ENCODE data around the gene GSX2.
A peak's percentile ranks its signal among the peaks of the same experiment; 100 is the strongest.
"Not testable (repeated sequence)": the region's sequence is repeated elsewhere in the genome, so short reads cannot be mapped to it uniquely, and the experiment has no call there.

The GSX2 gene

GRCh38 chr4:54099748-54100574 lies at the start of gene GSX2:
TSS of gene GSX2 (plus strand) at chr4:54100163. CDS start at chr4:54100345, 182 bp downstream.
- DNase-seq (ENCODE audit: low read depth in 2 of 2), result no peak

DNA sequence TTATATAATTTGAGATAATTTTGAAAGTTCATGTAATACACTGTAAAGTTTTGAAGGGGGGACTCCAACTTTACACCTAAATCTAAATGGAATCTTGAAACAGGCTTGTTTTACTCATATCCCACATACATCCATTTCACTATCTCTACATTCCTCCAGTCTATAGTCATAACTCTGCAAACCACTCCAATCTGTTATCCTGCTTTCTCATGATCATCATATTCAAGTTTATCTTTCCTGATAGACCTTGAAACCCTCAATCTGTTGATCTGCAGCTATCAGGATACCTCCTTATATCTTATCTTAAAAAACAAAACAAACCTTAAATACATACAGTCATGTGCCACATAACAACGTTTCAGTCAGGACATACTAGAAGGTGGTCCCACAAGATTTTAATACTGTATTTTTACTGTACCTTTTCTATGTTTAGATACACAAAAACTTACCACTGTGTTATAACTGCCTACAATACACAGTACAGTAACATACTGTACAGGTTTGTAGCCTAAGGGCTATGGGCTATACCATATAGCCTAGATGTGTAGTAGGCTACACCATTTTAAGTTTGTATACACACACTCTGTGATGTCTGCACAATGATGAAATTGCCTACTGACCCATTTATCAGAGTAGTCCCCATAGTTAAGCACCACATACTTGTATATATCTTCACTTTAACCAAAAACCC lies 49.6 kb upstream of the GSX2 start:
- DNase-seq (ENCODE audit: low read depth in 2 of 2), result no peak

DNA sequence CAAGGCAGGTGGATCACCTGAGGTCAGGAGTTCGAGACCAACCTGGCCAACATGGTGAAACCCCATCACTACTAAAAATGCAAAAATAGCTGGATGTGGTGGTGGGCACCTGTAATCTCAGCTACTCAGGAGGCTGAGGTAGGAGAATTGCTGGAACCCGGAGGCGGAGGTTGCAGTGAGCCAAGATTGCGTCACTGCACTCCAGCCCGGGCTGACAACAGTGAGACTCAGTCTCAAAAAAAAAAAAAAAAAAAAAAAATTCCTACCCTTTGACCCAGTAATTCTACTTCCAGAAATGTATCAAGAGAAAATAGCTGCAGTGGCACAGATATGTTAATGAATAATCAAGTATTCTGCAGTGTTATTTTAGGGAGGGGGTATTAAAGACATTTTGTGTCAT lies 46.6 kb upstream of the GSX2 start:
- DNase-seq (ENCODE audit: low read depth in 2 of 2), result not testable (repeated sequence)

DNA sequence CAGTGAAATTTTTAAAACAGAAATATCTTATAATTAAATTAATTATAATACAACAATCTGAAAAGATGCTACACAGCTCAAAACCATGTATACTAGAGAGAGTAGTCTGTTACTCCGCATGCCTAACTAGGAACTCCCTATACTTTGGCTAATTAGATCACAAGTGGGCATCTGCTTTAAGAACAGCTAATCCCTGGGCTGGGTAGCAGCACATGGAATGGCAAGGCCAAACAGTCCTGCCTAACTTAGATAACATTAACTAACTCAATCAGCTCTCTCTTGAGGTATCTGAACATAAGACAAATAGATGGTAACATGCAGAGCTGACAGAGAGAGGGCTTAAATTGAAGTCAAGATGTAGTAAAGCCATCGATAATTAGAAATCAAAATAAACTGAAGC lies 45.5 kb upstream of the GSX2 start:
- no peak for DNase-seq (ENCODE audit: low read depth in 2 of 2)

- DNase-seq (ENCODE audit: low read depth in 2 of 2), result no peak
Observed at GRCh38 chr4:54055494-54055893, 44.5 kb upstream of the GSX2 start.

GRCh38 chr4:54056360-54056759 lies 43.6 kb upstream of the GSX2 start:
- no peak for DNase-seq (ENCODE audit: low read depth in 2 of 2)

DNA sequence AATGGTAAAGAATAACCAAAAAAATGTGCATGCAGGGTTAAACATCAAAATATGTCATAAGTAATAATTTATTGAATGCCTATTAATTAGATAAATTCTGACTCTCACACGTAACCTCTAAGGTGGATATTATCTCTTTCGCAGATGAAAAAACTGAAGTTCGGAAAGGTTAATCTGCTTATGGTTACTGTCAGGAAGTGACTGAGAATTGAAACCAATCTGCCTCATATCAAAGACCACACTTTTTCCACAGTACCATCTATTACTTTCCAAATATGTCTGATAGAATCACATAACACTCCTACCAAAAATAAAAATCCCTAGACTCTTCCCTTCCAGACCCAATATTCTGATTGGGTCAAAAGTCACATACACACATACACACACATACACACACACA lies 41.8 kb upstream of the GSX2 start:
- DNase-seq (ENCODE audit: low read depth in 2 of 2), result no peak

- DNase-seq (ENCODE audit: low read depth in 2 of 2), result no peak
Observed at GRCh38 chr4:54060116-54060515, 39.8 kb upstream of the GSX2 start.

DNA sequence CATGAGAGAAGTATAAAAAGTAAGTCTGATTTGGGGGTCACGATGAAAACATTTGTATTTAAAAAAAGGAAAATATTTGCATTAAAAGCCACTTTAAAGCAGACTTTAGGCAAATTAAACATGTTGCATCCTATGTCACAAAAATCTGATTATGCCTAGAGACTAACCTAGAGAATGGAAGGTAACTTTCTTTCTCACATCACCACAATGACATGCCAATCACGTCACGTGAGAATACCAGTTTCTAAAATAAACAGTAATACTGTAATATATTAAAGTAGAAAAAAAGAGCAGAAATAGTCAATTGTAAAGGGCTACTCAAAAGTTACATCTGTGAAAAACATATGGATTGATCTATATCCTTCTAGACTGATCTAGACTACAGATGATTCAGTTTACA lies 38.9 kb upstream of the GSX2 start:
- no peak for DNase-seq (ENCODE audit: low read depth in 2 of 2)

DNA sequence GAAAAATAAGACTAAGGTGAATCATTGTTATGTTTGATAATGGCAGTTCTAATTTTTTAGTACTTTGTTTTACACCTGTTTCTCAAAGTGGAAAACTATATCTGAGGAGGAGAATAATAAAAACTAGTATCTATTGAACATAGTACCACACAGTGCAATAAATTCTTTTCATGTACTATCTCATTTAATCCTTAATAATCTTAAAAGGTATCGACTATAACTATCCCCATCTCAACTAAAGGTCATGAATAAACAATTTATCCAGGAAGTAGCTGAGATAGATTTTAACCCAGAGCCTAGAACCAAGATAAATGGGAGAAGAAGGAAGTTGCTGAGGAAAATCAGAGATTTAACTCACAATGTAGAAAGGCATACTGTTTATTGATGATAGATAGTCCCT lies 38.1 kb upstream of the GSX2 start:
- DNase-seq (ENCODE audit: low read depth in 2 of 2), result no peak

DNA sequence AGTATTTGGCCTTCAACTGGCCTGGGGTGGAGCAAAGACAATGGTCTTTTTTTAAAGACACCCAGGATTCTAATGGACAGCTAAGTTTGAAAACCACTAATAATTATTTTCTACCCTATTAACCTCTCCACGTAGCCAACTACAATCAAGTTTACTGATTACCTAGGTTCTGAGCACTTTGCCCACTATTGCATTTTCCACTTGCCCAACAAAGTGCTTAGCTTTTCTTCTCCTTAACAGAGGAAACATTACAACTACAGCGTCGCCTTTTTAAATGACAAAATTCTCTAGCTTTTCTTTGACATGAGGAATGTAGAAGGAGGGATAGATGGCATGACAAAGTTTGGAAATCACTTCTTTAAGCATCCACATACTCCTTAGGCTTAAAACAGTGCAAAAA lies 37.6 kb upstream of the GSX2 start:
- DNase-seq (ENCODE audit: low read depth in 2 of 2), result no peak

- DNase-seq (ENCODE audit: low read depth in 2 of 2), result peak in 1 of 2 experiments; percentile 6
Observed at GRCh38 chr4:54063229-54063628, 36.7 kb upstream of the GSX2 start.

- peak; percentile 2 to 4 for DNase-seq (ENCODE audit: low read depth in 2 of 2)
Observed at GRCh38 chr4:54063737-54064316, 36.1 kb upstream of the GSX2 start.

DNA sequence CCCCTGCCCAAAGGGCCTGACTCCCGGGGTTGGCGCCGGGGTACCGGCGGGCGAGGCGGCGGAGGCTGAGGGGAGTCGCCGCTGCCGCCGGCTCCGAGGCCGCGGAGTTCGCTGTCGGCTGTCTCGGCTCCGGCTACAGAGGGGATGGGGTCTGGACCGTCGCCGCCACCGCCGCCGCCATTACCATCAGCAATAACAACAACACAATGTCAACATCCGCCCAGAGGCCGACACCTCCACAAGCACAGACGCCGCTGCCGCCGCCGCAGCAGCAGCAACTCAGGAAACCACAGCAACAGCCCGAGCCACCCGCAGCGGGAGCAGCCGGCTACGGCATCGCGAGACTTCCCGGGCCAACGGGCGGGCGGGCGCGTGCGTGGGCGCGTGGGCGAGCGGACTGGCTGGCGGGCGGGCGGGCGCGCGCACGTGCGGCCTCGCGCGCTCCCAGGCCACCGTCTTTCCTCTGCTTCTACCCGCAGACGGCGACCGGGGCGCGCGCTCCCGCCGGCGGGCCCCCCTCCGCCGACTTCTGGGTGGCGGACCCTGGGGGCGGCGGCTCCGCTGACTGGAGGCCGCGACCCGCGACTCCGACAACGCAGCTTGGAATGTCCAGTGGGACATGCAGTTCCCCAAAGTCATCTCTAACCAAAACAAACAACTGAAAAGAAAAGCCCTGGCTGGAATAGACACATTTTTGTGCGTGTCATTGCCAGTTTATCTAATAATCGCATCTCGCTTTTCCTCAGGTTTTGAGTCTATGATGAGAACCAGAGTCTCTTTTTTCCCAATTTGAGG lies 35.4 kb upstream of the GSX2 start, which contains the start of gene CHIC2:
CHIC2 (minus strand) TSS at position 289 of the 795 bp plus-strand sequence. CDS start 305 bp downstream, outside the sequence.
- DNase-seq (ENCODE audit: low read depth in 2 of 2), result peak; percentile 90 to 91

- no peak for DNase-seq (ENCODE audit: low read depth in 2 of 2)
Observed at GRCh38 chr4:54065282-54066087, 34.5 kb upstream of the GSX2 start.

- no peak for DNase-seq (ENCODE audit: low read depth in 2 of 2)
Observed at GRCh38 chr4:54066088-54066415, 33.9 kb upstream of the GSX2 start.

GRCh38 chr4:54066718-54067129 lies 33.2 kb upstream of the GSX2 start:
- DNase-seq (ENCODE audit: low read depth in 2 of 2), result no peak

DNA sequence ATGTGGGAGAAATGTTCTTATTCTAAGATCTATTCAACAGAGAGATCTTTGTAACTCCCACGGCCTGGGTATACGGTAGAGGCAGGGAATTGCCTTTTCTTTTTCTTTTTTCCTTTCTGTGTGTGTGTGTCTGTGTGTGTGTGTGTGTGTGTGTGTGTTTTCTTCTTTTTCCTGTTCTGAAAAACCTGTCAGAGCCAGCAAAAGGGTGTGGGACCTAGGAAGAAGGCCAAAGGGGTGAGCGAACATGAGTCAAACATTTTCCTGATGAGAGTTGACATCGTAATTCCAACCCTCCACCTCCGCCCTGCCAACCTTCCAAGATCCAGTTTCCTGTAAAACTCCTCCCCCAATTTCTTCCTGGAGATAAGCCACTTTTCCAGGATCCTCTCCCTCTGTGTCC lies 32.8 kb upstream of the GSX2 start:
- no peak for DNase-seq (ENCODE audit: low read depth in 2 of 2)

DNA sequence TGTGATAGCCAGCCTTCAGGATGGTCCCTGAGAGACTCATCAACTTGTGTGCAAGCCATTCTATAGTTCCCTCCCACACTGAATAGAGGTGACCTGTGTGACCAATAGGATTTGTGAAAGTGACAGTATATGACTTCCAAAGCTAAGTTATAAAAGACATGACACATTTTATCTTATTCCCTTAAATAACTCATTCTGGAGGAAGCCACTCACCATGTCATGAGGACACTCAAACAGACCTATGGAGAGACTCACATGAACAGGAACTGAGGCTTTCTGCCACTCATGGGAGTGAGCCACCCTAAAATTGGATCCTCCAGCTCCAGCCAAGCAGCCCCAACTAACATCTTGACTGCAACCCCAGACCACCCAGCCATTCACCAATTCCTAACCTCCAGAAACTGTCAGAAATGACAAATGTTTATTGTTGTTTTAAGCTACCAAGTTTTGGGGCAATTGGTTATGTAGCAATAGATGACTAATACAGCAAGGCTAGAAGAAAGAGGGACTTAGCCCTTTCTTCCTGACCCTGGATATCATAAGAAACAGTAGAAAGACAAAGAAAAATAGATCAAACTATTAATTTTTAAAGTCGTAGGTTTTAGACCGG lies 26.6 kb upstream of the GSX2 start:
- DNase-seq (ENCODE audit: low read depth in 2 of 2), result no peak

DNA sequence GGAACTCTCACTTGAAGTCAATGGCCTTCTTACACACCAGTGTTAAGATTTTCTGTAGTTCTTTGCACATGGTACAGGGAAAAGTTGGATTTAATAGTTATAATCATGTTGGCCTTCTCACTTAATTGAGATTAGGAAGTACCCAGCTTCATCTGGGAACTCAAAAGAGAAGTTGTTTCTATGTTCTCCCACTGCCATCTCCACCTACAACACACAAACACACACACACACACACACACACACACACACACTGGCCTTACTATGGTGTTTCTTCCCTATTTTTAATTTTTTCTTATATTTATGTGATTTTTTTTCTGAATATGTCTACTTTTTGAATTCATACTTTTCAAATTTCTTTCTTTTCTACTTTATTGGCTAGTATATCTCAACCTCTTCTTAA lies 25.6 kb upstream of the GSX2 start:
- DNase-seq (ENCODE audit: low read depth in 2 of 2), result no peak

- no peak for DNase-seq (ENCODE audit: low read depth in 2 of 2)
Observed at GRCh38 chr4:54076673-54077072, 23.3 kb upstream of the GSX2 start.

All from stimulated activated CD4-positive, alpha-beta T cell treated with anti-CD3 and anti-CD28 coated beads, Interleukin-12 subunit alpha, Interleukin-12 subunit beta, amount 100 ng/mL, for 24 hours (primary cell).